NCI-H2171 treated with DMSO at 0.1 percent for 48 hours (cell line): ENCODE data around the gene HCLS1.
"Not testable (repeated sequence)": the region's sequence is repeated elsewhere in the genome, so short reads cannot be mapped to it uniquely, and the experiment has no call there.

ENCODE experiments used
- DNase-seq: peaks from one replicate; lab custom pipeline; 2025; lab: John Stamatoyannopoulos, UW

HCLS1 gene, protein sequence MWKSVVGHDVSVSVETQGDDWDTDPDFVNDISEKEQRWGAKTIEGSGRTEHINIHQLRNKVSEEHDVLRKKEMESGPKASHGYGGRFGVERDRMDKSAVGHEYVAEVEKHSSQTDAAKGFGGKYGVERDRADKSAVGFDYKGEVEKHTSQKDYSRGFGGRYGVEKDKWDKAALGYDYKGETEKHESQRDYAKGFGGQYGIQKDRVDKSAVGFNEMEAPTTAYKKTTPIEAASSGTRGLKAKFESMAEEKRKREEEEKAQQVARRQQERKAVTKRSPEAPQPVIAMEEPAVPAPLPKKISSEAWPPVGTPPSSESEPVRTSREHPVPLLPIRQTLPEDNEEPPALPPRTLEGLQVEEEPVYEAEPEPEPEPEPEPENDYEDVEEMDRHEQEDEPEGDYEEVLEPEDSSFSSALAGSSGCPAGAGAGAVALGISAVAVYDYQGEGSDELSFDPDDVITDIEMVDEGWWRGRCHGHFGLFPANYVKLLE

DNA sequence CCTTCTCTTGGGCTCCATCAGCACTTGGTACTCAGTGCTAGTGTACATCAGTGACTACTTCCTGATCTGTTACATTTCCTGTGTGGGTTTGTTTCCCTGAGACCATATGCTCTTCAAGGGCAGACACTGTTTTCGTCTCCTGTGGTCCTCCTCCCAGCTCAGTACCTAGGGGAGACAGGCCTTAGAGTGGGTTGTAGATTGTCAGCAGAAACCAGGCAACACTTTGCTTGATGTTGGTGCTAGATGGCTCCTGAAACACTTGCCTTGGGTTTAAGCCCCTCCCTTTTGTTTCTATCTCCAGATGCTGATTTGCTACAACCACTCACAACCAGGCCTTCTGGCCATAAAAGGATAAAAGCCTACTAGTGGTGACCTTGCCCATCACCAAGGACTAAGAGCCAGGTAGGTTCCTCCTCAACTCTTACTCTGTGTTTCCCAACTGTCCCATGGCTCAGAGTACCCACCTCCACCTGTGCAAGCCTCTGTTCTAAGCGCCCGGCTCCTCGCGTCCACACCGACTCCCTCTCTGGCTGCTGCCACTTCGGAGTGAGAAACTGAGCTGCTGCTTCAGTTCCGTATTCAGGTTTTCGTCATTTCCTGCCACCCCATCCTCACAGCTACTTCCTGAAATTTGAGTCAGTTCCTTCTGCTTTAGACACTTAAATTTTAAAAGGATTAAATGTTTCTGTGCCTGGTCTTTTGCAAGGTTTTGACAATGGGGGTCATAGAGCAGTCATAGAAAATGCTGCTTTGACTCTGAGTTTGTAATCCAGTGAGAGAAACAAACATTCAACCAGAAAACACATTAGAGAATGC is at the start of gene HCLS1:
Gene HCLS1, minus strand, starts transcription at position 548 of the 816 bp plus-strand sequence. CDS start 2,556 bp downstream, outside the sequence.
- DNase-seq, result no peak

DNA sequence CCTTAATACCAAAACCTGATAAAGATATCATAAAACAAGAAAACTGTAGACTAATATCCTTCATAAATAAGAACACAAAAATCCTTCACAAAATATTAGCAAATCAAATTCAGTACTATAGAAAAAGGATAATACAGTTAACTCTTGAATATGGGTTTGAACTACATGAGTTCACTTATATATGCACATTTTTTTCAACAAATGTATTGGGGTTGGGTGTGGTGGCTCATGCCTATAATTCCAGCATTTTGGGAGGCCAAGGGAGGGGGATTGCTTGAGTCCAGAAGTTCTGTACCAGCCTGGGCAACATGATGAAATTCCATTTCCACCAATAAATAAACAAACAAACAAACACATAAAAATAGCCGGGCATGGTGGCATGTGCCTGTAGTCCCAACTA is 49.6 kb upstream of the HCLS1 start:
- no peak for DNase-seq

DNA sequence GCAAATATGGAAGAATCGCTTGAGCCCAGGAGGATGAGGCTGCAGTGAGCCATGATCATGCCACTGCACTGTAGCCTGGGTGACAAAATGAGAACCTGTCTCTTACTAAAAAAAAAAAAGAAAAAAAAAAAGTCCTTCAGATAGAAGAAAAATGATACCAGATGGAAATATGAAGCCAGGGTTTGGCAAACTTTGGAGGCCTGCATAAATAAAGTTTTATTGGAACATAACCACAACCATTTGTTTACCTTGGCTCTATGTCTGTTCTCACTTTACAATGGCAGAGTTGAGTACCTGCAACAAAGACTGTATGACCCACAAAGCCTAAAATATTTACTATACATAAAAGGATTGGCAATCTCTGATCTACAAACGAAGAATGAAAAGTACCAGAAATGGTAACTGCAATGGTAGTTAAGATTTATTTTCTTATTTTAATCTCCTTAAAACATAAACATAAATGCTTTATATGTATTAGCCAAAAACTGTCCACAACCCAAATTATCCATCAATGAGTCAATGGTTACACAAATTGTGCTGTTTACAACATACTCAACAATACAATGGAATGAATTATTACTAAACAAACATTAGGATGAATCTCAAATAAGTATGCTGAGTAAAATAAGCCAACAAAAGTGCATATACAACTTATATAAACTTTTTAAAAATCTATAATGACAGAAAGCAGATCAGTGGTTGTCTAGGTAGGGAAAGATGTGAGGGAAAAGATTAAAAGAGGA is 47.0 kb upstream of the HCLS1 start:
- DNase-seq, result peak; percentile 7

DNA sequence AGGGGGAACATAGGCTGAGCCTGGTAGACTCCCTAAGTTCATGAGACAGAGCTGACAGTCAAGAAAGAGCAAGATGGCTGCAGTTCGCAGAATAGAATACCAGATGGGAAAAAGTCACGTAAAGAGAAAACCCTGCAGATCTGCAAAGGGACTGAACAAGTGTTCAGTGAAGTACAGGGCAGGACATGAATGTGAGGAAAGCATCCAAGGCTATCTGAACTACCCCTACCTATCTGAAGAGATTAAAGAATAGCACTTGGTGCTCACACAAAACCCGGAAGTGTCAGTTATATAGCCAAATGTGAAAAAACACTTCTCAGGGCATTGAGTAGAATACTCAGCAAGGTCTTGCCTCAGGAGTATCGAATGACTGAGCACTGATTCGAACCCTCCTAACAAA is 44.8 kb upstream of the HCLS1 start:
- no peak for DNase-seq

DNA sequence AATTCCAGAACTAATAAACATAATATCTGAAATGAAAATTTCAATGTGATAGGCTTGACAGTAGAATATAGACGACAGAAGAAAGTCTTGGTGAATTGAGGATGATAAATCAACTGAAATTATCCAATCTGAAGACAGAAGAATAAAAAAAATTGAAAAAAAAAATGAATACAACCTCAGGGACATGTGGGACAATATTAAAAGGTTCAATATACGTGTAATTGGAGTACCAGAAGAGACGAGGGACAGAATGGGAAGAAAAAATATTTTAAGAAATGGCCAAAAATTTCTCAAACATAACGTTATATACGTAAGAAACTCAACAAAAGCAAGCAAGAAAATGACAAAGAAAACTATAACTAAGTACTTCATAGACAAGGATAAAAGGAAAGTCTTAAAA is 43.3 kb upstream of the HCLS1 start:
- DNase-seq, result no peak

DNA sequence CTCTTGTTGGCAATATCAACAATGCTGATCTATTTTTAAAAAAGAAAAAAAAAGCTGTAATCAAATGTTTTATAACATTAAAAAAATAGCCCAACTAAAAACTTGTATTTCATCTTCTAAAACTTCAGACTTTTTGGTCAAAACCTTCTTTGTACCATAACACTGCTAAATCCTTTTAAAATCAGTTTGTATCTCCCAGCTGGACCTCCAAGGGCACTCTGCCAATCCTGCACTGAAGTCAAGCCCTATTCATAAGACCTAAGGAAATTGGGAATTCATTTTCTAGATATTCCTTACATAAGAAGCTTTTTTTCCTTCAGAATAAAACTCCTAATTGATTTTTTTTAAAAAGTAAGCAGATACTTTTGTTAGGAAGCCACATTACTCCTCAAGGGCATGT is 38.2 kb upstream of the HCLS1 start:
- no peak for DNase-seq

DNA sequence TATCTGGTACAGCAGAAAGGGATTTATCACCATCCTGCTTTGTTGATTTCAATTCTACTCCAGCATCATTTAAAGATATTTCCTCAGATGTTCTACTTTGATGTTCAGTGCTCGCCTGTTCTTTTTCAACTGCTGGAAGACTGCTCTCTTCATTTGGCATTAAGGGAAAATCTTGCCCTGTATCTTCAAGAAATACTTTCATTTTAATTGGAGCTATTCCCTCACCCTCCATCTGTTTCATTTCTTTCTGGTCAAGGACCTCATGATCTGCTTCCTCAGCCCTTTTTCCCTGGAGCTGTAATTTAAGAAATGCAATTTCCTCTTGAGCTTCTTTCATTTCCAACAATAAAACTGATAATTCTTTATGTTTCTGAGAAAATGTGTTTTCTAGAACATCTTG is 37.8 kb upstream of the HCLS1 start:
- DNase-seq, result no peak

DNA sequence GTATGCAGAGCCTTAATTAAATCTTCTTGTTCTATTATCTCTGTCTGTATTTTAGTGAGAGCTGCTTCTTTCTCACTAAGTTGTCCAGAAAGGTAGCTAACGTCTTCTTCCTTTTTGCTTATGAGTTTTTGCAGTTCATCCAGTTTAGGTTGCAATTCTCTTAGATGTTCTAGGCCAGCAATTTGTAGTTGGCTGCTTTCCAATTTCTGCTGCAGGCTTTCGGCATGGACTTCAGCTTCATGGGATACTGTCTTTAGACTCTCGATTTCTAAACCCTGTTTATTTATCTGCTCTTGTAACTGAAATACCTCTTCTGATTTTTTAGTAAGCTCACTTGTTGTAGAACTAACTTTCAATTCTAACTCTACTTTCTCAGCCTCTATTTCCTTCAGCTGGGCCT is 35.5 kb upstream of the HCLS1 start:
- DNase-seq, result no peak

DNA sequence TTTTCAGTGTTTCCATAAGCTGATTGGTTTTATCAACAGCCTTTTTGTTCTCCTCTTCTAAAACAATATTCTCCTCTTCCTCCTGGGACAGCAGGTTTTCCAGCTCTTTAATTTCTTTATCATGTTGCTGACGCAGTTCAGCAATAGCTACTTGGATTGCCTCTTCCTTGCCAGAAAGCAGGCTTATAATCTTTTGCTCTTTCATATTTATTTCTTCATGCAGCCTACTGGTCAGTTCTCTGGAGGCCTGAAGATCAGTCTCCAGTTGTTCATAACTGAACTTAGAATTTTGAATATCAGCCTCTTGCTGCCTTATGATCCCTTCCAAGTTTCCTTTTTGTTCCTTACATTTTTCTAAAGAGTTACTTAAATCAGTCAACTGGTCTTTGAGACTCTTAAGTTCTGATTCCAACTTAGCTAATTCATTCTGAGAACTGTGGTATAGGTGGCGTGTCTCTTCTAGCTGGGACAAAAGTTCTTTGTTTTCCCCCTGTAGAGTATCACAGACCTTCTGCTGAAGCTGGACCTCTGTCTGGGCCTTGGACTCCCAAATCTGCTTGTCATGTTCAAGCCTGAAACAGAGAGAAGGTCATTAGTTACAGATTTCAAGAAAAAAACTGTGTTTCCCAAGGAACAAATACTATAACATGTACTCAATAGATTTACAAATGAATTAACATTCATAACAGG is 31.5 kb upstream of the HCLS1 start:
- DNase-seq, result no peak

DNA sequence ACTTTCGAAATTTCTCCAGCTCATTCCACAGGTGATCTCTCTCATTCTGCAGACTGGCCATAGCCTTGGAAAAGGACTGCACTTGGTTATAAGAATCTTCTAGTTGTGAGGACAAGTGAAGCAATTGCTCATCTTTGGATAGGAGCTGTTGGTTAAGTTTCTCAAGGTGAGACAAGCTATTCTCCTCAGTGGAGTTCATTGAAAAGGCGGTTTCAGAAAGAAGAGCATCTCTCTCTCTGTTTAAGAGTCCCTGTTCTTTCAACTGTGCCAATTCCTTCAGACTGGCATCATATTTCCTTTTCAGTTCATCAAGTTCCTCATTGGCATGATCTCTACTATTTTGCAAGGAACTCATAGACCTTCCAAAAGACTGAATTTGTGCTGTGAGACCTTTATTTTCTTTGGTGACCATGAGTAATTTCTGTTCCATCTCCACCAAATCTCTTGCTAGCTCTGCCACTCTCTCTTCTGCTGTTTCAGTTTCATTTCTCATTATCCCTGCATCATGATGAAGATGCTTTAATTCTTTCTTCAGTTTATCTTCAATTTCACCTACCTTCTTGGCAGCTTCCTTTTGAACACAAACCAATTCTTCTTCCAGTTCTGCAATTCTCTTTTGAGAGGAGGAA is 30.2 kb upstream of the HCLS1 start:
- no peak for DNase-seq

DNA sequence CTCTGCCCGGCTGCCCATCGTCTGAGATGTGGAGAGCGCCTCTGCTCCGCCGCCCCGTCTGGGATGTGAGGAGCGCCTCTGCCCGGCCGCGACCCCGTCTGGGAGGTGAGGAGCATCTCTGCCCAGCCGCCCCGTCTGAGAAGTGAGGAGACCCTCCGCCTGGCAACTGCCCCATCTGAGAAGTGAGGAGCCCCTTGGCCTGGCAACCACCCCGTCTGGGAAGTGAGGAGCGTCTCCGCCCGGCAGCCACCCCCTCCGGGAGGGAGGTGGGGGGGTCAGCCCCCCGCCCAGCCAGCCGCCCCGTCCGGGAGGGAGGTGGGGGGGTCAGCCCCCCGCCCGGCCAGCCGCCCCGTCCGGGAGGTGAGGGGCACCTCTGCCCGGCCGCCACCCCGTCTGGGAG is 28.0 kb upstream of the HCLS1 start:
- not testable (repeated sequence) for DNase-seq

DNA sequence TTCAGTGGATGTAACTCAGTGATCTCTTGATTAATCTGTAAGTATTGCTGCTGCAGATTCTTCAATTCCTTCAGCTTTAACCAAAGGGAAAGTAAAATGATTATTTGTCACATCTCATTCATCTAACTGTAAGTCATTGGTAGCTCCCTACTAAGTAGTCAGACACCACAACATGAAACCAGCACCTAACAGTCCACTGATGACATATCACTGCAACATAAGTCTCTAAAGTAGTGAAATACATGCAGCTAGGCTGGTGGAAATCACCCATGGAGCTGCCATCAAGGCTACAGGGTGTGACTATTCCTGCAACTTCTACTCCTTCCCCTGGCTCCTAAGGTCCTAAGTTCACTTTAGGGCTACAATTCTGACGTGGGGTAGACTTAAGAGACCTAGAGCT is 21.1 kb upstream of the HCLS1 start:
- no peak for DNase-seq

DNA sequence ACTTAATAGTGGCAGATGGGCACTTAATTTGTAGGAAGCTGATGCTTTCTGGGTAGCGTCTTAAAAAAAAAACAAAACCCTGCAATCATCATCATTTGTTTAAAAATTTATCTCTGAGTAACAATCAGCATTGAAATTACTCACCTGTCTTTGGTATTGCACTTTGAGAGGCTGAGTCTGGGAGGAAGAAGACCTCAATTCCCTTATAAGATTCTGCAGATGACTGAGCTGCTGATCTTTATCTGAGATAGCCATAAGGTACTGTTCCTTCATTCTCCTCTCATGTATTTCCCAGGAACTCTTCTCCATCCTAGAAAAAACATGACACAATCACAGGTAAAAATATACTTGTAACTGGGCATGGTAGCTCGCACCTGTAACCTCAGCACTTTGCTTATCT is 16.4 kb upstream of the HCLS1 start:
- DNase-seq, result no peak

DNA sequence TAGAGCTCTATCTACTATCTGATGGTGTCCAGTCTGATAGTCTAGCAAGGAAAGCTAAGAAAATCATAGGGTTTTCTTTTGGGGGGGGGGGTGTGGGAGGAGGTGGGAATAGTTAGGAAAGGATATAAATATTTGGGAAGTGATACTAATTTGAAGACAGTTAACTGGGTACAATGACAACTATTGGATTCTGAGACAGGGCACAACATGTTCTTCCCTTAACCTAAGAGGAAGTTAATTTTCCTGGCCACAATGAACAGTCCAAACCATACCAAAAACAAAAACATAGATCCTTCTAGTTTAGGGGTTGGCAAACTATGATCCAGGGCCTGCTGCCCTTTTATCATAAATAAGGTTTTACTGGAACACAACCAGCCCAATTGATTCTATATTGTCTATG is 10.0 kb upstream of the HCLS1 start:
- no peak for DNase-seq

DNA sequence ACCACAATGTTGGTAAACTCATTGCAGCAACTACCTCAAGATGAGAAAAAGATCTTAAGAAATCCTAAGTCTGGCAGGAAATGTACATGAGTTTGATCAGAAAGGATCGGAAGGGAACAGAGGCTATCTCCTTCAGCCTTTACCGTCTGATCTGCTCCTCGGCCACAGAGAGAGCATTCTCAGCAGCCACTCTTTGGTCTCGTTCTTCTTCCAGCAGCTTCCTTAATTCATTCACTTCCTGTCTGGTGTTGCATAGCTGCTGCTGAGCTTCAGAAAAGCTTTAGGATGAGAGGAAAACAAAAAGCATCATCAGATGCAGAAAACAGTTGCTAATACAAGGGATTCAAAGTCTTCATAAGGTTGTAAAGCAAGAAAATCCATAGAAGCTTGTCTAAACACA is 6.6 kb upstream of the HCLS1 start:
- no peak for DNase-seq

DNA sequence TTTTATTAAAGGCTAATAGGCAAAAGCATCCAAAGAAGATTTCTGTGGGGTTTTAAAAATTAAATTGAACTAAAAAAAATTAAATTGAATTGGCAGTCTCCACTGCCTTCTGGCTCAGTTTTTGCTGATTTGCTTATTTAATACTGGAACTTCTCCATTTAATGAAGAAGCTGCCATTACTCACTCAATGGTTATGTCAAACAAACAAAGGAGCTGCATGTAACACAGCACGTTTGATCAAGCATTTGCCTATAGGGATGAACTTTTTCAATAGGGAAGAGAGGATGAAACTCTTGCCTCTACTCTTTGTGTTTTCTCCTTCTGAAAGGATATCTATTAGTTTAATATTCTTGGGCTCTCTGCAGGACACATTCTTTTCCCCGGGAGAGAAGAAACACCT is 4.8 kb upstream of the HCLS1 start:
- DNase-seq, result no peak

DNA sequence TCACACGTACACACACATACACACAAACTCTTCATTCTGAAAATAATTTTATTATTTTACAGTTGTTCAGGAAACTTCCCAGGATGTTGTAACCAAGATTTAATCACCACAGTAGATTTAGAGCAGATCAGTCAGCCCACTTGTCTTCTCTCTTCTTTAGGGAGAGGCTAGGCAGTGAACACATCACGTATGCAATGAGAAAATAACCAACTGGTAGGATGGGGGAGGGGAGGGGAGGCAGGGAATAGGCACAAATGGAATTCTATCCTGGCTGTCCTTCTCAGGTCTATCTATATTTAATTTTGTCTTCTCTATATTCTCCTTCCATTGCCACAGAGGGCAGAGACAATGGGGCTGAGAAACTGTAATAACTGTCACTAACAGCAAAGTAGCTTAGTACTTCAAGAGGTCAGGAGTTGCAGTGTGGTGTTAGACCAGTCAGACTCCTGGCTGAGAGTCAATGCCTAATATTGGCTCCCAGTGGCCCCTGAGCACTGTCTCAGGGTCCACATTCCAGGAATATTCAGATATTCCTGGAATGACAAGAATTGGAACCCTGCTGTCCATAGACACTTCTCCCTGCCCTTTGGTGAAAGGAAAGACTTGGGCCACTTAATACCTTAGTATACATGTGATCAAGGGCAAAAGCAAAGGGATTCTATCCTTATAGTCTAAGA is 2.6 kb upstream of the HCLS1 start:
- no peak for DNase-seq

DNA sequence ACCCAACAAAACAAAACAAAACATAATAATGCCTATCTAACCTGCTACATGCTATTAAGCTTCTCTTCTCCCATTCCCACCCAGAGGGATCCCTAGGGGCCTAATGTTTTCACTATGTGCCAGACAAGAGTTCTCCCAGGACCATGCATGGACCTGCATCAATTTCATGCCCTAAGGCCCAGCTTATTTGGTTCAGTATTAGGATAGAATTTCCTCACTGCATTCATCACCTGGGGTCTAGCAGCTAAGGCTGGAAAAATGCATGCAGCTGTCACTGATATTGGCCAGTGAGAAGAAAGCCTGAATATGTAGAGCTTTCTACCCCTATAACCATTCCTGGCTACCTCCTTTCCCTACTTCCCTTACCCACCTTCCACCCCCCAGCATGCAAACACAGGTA is 2.0 kb upstream of the HCLS1 start:
- no peak for DNase-seq

DNA sequence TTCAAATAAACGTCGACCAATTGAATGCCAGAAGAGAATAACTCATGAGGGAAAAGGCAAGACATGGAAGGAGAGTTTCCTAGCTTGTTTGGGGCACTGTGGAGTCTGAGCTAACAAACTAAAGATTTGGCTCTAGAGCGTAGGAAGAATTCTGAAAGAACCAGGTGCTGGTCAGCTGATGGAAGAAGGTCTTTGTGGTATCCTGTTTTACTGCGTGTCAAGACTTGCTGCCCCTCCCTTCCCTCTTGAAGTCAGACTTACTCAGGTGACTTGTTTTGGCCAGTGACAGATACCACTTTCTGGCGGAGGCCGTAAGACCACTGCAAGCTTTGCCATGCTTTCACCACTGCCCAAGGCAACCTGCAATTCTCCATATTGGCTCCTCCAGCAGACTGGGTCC is 673 bp upstream of the HCLS1 start:
- DNase-seq, result no peak

DNA sequence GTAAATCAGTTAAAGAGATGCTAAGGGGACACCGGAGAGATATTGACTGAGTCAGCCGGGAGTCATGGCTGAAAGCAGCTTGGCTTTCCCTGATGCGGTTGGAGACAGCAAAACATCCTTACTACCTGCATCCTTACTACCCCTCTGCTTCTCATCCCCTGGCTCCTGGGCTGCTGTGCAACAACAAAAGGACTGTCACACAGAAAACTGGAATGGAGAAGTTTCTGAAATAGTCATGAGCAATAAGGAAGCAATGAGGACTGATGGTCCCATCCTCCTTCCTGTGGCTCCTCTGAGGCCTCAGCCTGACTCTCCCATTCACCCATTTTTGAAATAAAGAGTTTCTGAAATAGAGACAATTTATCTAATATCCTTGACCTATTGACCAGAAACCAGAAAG is 1.1 kb downstream of the HCLS1 start:
- DNase-seq, result no peak
